Stimulated activated CD4-positive, alpha-beta T cell treated with anti-CD3 and anti-CD28 coated beads, Interleukin-15, amount 100 ng/mL, for 24 hours (primary cell): ENCODE results near the gene ADAM8.
"Not testable (repeated sequence)": the region's sequence is repeated elsewhere in the genome, so short reads cannot be mapped to it uniquely, and the experiment has no call there.

Experiments used
- DNase-seq: peaks from one replicate; pipeline ENCODE4 v3.0.0-alpha.2; 2020

ADAM8 gene

GRCh38 chr10:133266056-133266795, 10.4 kb downstream of the ADAM8 start:
- DNase-seq, result no peak

GRCh38 chr10:133265052-133265451, 11.6 kb downstream of the ADAM8 start:
- DNase-seq, result not testable (repeated sequence)

GRCh38 chr10:133264461-133264860, 12.2 kb downstream of the ADAM8 start:
- no peak for DNase-seq

GRCh38 chr10:133263674-133264073, 13.0 kb downstream of the ADAM8 start:
- DNase-seq, result no peak

GRCh38 chr10:133262696-133263095, 14.0 kb downstream of the ADAM8 start:
- DNase-seq, result no peak

- DNase-seq, result peak; percentile 90
Measured at GRCh38 chr10:133261726-133262325, 14.8 kb downstream of the ADAM8 start.

- peak; percentile 78 for DNase-seq
Measured at GRCh38 chr10:133260895-133261725, 15.6 kb downstream of the ADAM8 start.

GRCh38 chr10:133259602-133259989, 17.1 kb downstream of the ADAM8 start:
- no peak for DNase-seq

GRCh38 chr10:133258818-133259601, 17.7 kb downstream of the ADAM8 start:
- peak; percentile 95 for DNase-seq

GRCh38 chr10:133258066-133258817, 18.4 kb downstream of the ADAM8 start:
- peak; percentile 65 for DNase-seq

GRCh38 chr10:133257489-133258065, 19.1 kb downstream of the ADAM8 start:
- peak; percentile 49 for DNase-seq

- DNase-seq, result no peak
Measured at GRCh38 chr10:133255323-133255722, 21.3 kb downstream of the ADAM8 start.

- no peak for DNase-seq
Measured at GRCh38 chr10:133254421-133255120, 22.1 kb downstream of the ADAM8 start.

GRCh38 chr10:133253361-133253955, 23.2 kb downstream of the ADAM8 start:
- no peak for DNase-seq

- DNase-seq, result no peak
Measured at GRCh38 chr10:133252223-133252552, 24.5 kb downstream of the ADAM8 start.

- no peak for DNase-seq
Measured at GRCh38 chr10:133251388-133252222, 25.1 kb downstream of the ADAM8 start.

GRCh38 chr10:133249975-133250754, 26.5 kb downstream of the ADAM8 start:
- no peak for DNase-seq

- DNase-seq, result no peak
Measured at GRCh38 chr10:133249094-133249780, 27.4 kb downstream of the ADAM8 start.
